WI38 (cell line): ENCODE data around the gene NAV3.

Experiments
- H3K4me3 ChIP-seq: 2 replicates; pipeline ENCODE4 v1.5.1; 2011; ENCODE audit warnings: low read depth, mild to moderate bottlenecking, control low read depth, low read length
- CTCF ChIP-seq: IDR thresholded peaks from 2 replicates; pipeline ENCODE4 v1.5.1; 2012; ENCODE audit warnings: low read depth, mild to moderate bottlenecking, control low read depth, low read length

The NAV3 gene

DNA sequence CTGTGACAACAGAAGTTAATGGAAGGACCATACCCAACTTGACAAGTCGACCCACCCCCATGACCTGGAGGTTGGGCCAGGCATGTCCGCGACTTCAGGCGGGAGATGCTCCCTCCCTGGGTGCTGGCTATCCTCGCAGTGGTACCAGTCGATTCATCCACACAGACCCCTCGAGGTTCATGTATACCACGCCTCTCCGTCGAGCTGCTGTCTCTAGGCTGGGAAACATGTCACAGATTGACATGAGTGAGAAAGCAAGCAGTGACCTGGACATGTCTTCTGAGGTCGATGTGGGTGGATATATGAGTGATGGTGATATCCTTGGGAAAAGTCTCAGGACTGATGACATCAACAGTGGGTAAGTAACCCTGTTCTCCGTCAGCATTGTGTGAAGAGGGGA lies 220.1 kb downstream of the NAV3 start:
- H3K4me3 ChIP-seq: no peak overlapping the region
- no peak for TF ChIP-seq CTCF

DNA sequence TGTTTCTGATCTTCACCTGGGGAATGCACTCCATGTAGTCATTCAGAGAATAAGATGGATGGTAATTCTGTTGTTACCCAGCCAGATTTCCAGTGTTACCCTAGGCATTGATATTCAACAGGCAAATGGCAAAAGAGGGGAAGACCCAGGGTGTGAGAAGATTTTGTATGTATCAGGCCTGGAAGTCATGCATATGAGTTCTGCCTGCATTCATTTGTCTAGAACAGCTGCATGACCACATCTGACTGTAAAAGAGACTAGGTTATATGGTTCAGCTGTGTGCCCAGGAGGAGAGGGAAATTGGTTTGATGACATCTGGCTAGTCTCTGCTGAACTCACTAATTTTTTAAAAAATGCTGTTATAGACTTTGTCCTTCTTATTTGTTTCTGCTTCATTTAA lies 224.9 kb downstream of the NAV3 start:
- no peak for TF ChIP-seq CTCF
- H3K4me3 ChIP-seq: no peak overlapping the region

GRCh38 chr12:78057075-78057474 lies 226.4 kb downstream of the NAV3 start:
- no peak overlapping the region for H3K4me3 ChIP-seq
- TF ChIP-seq CTCF: no peak

DNA sequence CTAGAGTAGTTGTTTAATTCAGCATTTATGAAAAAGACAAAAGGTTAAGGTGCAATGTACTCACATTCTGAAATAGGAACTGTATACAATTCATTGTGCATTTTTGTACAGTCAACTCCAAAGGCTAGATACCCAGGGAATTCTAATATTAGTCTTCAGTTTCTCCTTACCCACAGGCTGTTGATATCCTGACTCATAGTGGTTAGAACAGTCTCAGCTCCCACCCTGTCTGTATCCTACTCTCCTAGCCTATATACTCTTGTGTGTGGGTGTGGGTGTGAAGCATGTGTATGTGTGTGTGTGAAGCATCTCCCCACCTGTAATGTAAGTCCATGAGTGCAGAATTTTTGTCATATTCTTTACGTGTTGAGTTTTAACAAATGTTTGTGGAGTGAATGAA lies 229.5 kb downstream of the NAV3 start:
- H3K4me3 ChIP-seq: no peak overlapping the region
- TF ChIP-seq CTCF: no peak

GRCh38 chr12:78062786-78063185 lies 232.1 kb downstream of the NAV3 start:
- no peak for TF ChIP-seq CTCF
- no peak overlapping the region for H3K4me3 ChIP-seq

DNA sequence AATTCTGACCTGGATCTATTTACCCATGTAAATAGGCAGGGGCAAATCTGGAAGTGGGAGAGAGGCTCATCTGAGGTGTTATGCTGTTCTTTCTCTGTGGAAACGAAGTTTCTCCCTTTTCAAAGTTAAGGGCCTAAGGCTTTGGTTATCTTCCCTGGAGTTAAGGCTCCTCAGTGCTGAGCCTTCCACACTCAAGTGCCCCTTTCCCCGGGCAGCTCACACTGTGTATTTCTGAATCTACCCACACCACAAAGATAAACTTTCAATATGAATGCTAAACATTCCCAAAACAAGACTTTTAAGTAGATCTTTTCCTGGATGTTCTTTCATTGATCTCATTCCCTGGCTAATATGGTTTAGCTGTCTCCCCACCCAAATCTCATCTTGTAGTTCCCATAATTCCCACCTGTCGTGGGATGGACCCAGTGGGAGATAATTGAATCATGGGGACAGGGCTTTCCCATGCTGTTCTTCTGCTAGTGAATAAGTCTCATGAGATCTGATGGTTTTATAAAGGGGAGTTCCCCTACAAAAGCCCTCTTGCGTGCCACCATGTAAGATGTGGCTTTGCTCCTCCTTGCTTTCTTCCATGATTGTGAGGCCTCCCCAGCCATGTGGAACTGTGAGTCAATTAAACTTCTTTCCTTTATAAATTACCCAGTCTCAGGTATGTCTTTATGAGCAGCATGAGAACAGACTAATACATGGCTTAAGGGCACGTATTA lies 251.1 kb downstream of the NAV3 start:
- TF ChIP-seq CTCF: no peak
- no peak overlapping the region for H3K4me3 ChIP-seq

GRCh38 chr12:78085542-78086182 lies 255.0 kb downstream of the NAV3 start:
- TF ChIP-seq CTCF: no peak
- H3K4me3 ChIP-seq: no peak overlapping the region
